ENCODE results near the gene SPA17.

SPA17 gene

GRCh38 chr11:124742555-124742954 is 68.9 kb downstream of the SPA17 start:
- no peak overlapping the region for H2AFZ ChIP-seq (ENCODE audit: low read length)
- H3K4me2 ChIP-seq (ENCODE audit: low read depth, low read length, poor library complexity, severe bottlenecking) = no peak overlapping the region
- H3K9ac ChIP-seq (ENCODE audit: low read depth, low read length, poor library complexity, severe bottlenecking) = no peak overlapping the region
- no peaks in the 10 kb centered on the region for H3K27me3 ChIP-seq (ENCODE audit: insufficient read depth, low read length, poor library complexity, severe bottlenecking)
- H3K79me2 ChIP-seq (ENCODE audit: insufficient read depth, low read length) = no peaks in the 10 kb centered on the region
- peaks cover 3% of the 10 kb centered on the region for H4K20me1 ChIP-seq (ENCODE audit: insufficient read depth, low read length, poor library complexity, severe bottlenecking)
- H3K9me3 ChIP-seq (ENCODE audit: insufficient read depth, low read depth, low read length) = no peaks in the 10 kb centered on the region
- no peaks in the 10 kb centered on the region for H3K9me2 ChIP-seq (replicated peaks; ENCODE audit: low read depth, low read length)
- H3K4me1 ChIP-seq (ENCODE audit: insufficient read depth, low read length, poor library complexity, severe bottlenecking) = peaks cover 22% of the 10 kb centered on the region
- no peak overlapping the region for H3K4me3 ChIP-seq (ENCODE audit: low read length, poor library complexity, severe bottlenecking)
- TF ChIP-seq EZH2phosphoT487 (IDR thresholded peaks at IDR 0.05; ENCODE audit: borderline replicate concordance) (no peak), CTCF (conservative IDR thresholded peaks at IDR 0.05; ENCODE audit: low read length) (no peak)
- H3F3A ChIP-seq (ENCODE audit: low read depth) = no peaks in the 10 kb centered on the region
- H3K36me3 ChIP-seq (ENCODE audit: insufficient read depth, low read length) = no peaks in the 10 kb centered on the region

- Histone ChIP-seq H3K4me1 (ENCODE audit: insufficient read depth, low read length, poor library complexity, severe bottlenecking) (peaks cover 22% of the 10 kb centered on the region), H3K27me3 (ENCODE audit: insufficient read depth, low read length, poor library complexity, severe bottlenecking) (no peaks in the 10 kb centered on the region), H3K9me3 (ENCODE audit: insufficient read depth, low read depth, low read length) (no peaks in the 10 kb centered on the region), H3K9ac (ENCODE audit: low read depth, low read length, poor library complexity, severe bottlenecking) (no peak overlapping the region), H3K9me2 (replicated peaks; ENCODE audit: low read depth, low read length) (no peaks in the 10 kb centered on the region), H3K36me3 (ENCODE audit: insufficient read depth, low read length) (no peaks in the 10 kb centered on the region), H4K20me1 (ENCODE audit: insufficient read depth, low read length, poor library complexity, severe bottlenecking) (peaks cover 3% of the 10 kb centered on the region), H2AFZ (ENCODE audit: low read length) (no peak overlapping the region), H3K4me2 (ENCODE audit: low read depth, low read length, poor library complexity, severe bottlenecking) (no peak overlapping the region), H3F3A (ENCODE audit: low read depth) (no peaks in the 10 kb centered on the region), H3K79me2 (ENCODE audit: insufficient read depth, low read length) (no peaks in the 10 kb centered on the region), H3K4me3 (ENCODE audit: low read length, poor library complexity, severe bottlenecking) (no peak overlapping the region)
- TF ChIP-seq EZH2phosphoT487 (IDR thresholded peaks at IDR 0.05; ENCODE audit: borderline replicate concordance) (no peak), CTCF (conservative IDR thresholded peaks at IDR 0.05; ENCODE audit: low read length) (no peak)
These were observed 69.3 kb downstream of the SPA17 start for GRCh38 chr11:124743050-124743449.

- H2AFZ ChIP-seq (ENCODE audit: low read length) = no peak overlapping the region
- no peak overlapping the region for H3K9ac ChIP-seq (ENCODE audit: low read depth, low read length, poor library complexity, severe bottlenecking)
- no peak overlapping the region for H3K4me2 ChIP-seq (ENCODE audit: low read depth, low read length, poor library complexity, severe bottlenecking)
- TF ChIP-seq CTCF (conservative IDR thresholded peaks at IDR 0.05; ENCODE audit: low read length) = no peak
- no peak for TF ChIP-seq EZH2phosphoT487 (IDR thresholded peaks at IDR 0.05; ENCODE audit: borderline replicate concordance)
- H4K20me1 ChIP-seq (ENCODE audit: insufficient read depth, low read length, poor library complexity, severe bottlenecking) = peaks cover 3% of the 10 kb centered on the region
- H3K9me3 ChIP-seq (ENCODE audit: insufficient read depth, low read depth, low read length) = no peaks in the 10 kb centered on the region
- no peaks in the 10 kb centered on the region for H3K79me2 ChIP-seq (ENCODE audit: insufficient read depth, low read length)
- H3K27me3 ChIP-seq (ENCODE audit: insufficient read depth, low read length, poor library complexity, severe bottlenecking) = no peaks in the 10 kb centered on the region
- no peaks in the 10 kb centered on the region for H3K36me3 ChIP-seq (ENCODE audit: insufficient read depth, low read length)
- no peaks in the 10 kb centered on the region for H3K9me2 ChIP-seq (replicated peaks; ENCODE audit: low read depth, low read length)
- no peak overlapping the region for H3K4me3 ChIP-seq (ENCODE audit: low read length, poor library complexity, severe bottlenecking)
- peaks cover 11% of the 10 kb centered on the region for H3K4me1 ChIP-seq (ENCODE audit: insufficient read depth, low read length, poor library complexity, severe bottlenecking)
- H3F3A ChIP-seq (ENCODE audit: low read depth) = no peaks in the 10 kb centered on the region
These were observed 71.6 kb downstream of the SPA17 start for GRCh38 chr11:124745270-124745834.

Data from Loucy (cell line).